Activated CD4-positive, alpha-beta T cell treated with anti-CD3 and anti-CD28 coated beads for 36 hours (primary cell): ENCODE results near the gene CSNK2A2. TPM values are rescaled to one million over a fixed set of nuclear protein-coding genes. Genes with fewer than 3 reads are reported as not detected.

ENCODE experiments used
- ATAC-seq: fragments of 200-7000 bp; cut with Tn5 transposase; one replicate; pipeline ENCODE4 v1.10.0; 2021; ENCODE audit warnings: mild to moderate bottlenecking, moderate library complexity
- CTCF ChIA-PET: fragments of 350-600 bp; sonication (Branson Sonifier 250); formaldehyde crosslinking; loops from one replicate; lab custom pipeline; 2021; ENCODE audit warnings: antibody characterized with exemption; lab: Charles Lee
- POLR2A ChIA-PET: fragments of 350-600 bp; sonication (Branson Sonifier 250); formaldehyde crosslinking; loops from one replicate; lab custom pipeline; 2021; ENCODE audit warnings: antibody characterized with exemption, inconsistent platforms; lab: Charles Lee
- DNase-seq: peaks from one replicate; pipeline ENCODE4 v3.0.0-alpha.2; 2020
- H3K27ac Mint-ChIP-seq: one replicate; pipeline ENCODE4 v1.8.0; 2021; ENCODE audit warnings: mixed read lengths
- H3K27me3 Mint-ChIP-seq: one replicate; pipeline ENCODE4 v1.8.0; 2021; ENCODE audit warnings: mixed read lengths
- H3K36me3 Mint-ChIP-seq: one replicate; pipeline ENCODE4 v1.8.0; 2021; ENCODE audit warnings: low read depth, mixed read lengths
- H3K4me1 Mint-ChIP-seq: one replicate; pipeline ENCODE4 v1.8.0; 2021; ENCODE audit warnings: mixed read lengths
- H3K4me3 Mint-ChIP-seq: one replicate; pipeline ENCODE4 v1.8.0; 2021; ENCODE audit warnings: mild to moderate bottlenecking, moderate library complexity, mixed read lengths
- H3K9me3 Mint-ChIP-seq: one replicate; pipeline ENCODE4 v1.8.0; 2021; ENCODE audit warnings: low read depth, mixed read lengths
- intact Hi-C, 2 experiments: fragments of 100-400 bp; cut with DNase I in 1 of 2; cut with micrococcal nuclease in 1 of 2; formaldehyde crosslinking; loops; one replicate each; pipeline versions ENCODE4 v1.14.2 to v1.15.1; 2022 to 2024; cut with DNase I, micrococcal nuclease
- total RNA-seq, 2 experiments: library from RNA; stranded (reverse); gene quantifications; one replicate each; pipeline ENCODE4 v1.2.3, GENCODE V29; 2021

CSNK2A2 gene
- total RNA-seq, 2 experiments from 2014 or later, result 85.9 to 92.2 TPM

GRCh38 chr16:58125041-58125440 lies 72.9 kb downstream of the CSNK2A2 start:
- ChIA-PET POLR2A (interaction anchor here (0.6 kb wide), 1 partner anchor 52 kb away, joined by 3 read pairs; no protein-coding TSS in a partner anchor), CTCF (interaction anchor here (1.4 to 2.7 kb wide), 2 partner anchors 9 to 71 kb away, joined by 3 to 16 read pairs; no protein-coding TSS in a partner anchor)
- H3K4me3 Mint-ChIP-seq, result no peak overlapping the region
- H3K36me3 Mint-ChIP-seq, result no peaks in the 10 kb centered on the region
- DNase-seq (no peak), ATAC-seq (no peak)
- H3K4me1 Mint-ChIP-seq, result peaks cover 69% of the 10 kb centered on the region
- no peak overlapping the region for H3K27ac Mint-ChIP-seq
- no peaks in the 10 kb centered on the region for H3K9me3 Mint-ChIP-seq
- H3K27me3 Mint-ChIP-seq, result no peaks in the 10 kb centered on the region
- intact Hi-C loops, result loop anchor here (5.0 kb wide), 4 partner anchors 228 to 1193 kb away; partner anchors contain the start of genes CIAPIN1 (in 1 of the 2), COQ9 (in 1 of the 2) and HERPUD1 (in 1 of the 2)

GRCh38 chr16:58124601-58124915 lies 73.3 kb downstream of the CSNK2A2 start:
- DNase-seq, result no peak
- H3K4me1 Mint-ChIP-seq, result peaks cover 70% of the 10 kb centered on the region
- POLR2A ChIA-PET, result no interaction called here
- H3K27ac Mint-ChIP-seq, result no peak overlapping the region
- no peak for ATAC-seq
- no peaks in the 10 kb centered on the region for H3K27me3 Mint-ChIP-seq
- no peak overlapping the region for H3K4me3 Mint-ChIP-seq
- H3K36me3 Mint-ChIP-seq, result no peaks in the 10 kb centered on the region
- H3K9me3 Mint-ChIP-seq, result no peaks in the 10 kb centered on the region
- CTCF ChIA-PET, result interaction anchor here (2.7 kb wide), 1 partner anchor 8 kb away, joined by 16 read pairs; no protein-coding TSS in a partner anchor
- intact Hi-C loops, result no loop called here

GRCh38 chr16:58123896-58124600 lies 73.9 kb downstream of the CSNK2A2 start:
- CTCF ChIA-PET, result interaction anchor here (0.8 to 2.7 kb wide), 2 partner anchors 8 to 26 kb away, joined by 9 to 16 read pairs; no protein-coding TSS in a partner anchor
- H3K27ac Mint-ChIP-seq, result peak overlapping the region; percentile 34

GRCh38 chr16:58121132-58121531 lies 76.8 kb downstream of the CSNK2A2 start:
- POLR2A ChIA-PET, result no interaction called here
- Mint-ChIP-seq H3K27ac (no peak overlapping the region), H3K36me3 (peaks cover 6% of the 10 kb centered on the region), H3K9me3 (no peaks in the 10 kb centered on the region), H3K4me1 (peaks cover 52% of the 10 kb centered on the region), H3K27me3 (no peaks in the 10 kb centered on the region), H3K4me3 (no peak overlapping the region)
- no peak for DNase-seq
- intact Hi-C loops, result no loop called here
- no peak for ATAC-seq
- CTCF ChIA-PET, result interaction anchor here (0.7 to 3.5 kb wide), 9 partner anchors 14 to 365 kb away, joined by 3 to 13 read pairs (median 5); no protein-coding TSS in a partner anchor

More at GRCh38 chr16:58123896-58124600, 73.9 kb downstream of the CSNK2A2 start:
- Mint-ChIP-seq H3K9me3 (no peaks in the 10 kb centered on the region), H3K36me3 (no peaks in the 10 kb centered on the region), H3K4me1 (peaks cover 67% of the 10 kb centered on the region), H3K27me3 (no peaks in the 10 kb centered on the region), H3K4me3 (no peak overlapping the region)
- no peak for ATAC-seq
- DNase-seq, result no peak
- intact Hi-C loops, result no loop called here
- POLR2A ChIA-PET, result no interaction called here

GRCh38 chr16:58120234-58120633 lies 77.7 kb downstream of the CSNK2A2 start:
- no peaks in the 10 kb centered on the region for H3K9me3 Mint-ChIP-seq
- peaks cover 44% of the 10 kb centered on the region for H3K4me1 Mint-ChIP-seq
- no peak overlapping the region for H3K4me3 Mint-ChIP-seq
- peaks cover 14% of the 10 kb centered on the region for H3K36me3 Mint-ChIP-seq
- DNase-seq (no peak), ATAC-seq (no peak)
- no peaks in the 10 kb centered on the region for H3K27me3 Mint-ChIP-seq
- POLR2A ChIA-PET, result no interaction called here
- CTCF ChIA-PET, result interaction anchor here (0.7 to 3.5 kb wide), 5 partner anchors 9 to 361 kb away, joined by 3 to 13 read pairs (median 3); partner anchors contain the start of gene CFAP20
- H3K27ac Mint-ChIP-seq, result no peak overlapping the region
- intact Hi-C loops, result no loop called here

- no peak overlapping the region for H3K4me3 Mint-ChIP-seq
- intact Hi-C loops, result no loop called here
- H3K27me3 Mint-ChIP-seq, result no peaks in the 10 kb centered on the region
- DNase-seq (no peak), ATAC-seq (no peak)
- H3K27ac Mint-ChIP-seq, result no peak overlapping the region
- peaks cover 40% of the 10 kb centered on the region for H3K4me1 Mint-ChIP-seq
- POLR2A ChIA-PET, result no interaction called here
- peaks cover 20% of the 10 kb centered on the region for H3K36me3 Mint-ChIP-seq
- CTCF ChIA-PET, result interaction anchor here (0.7 to 1.5 kb wide), 2 partner anchors 10 to 17 kb away, joined by 3 to 4 read pairs; partner anchors contain the start of gene CFAP20
- no peaks in the 10 kb centered on the region for H3K9me3 Mint-ChIP-seq
Measured at GRCh38 chr16:58119509-58119845, 78.4 kb downstream of the CSNK2A2 start.

- no peaks in the 10 kb centered on the region for H3K9me3 Mint-ChIP-seq
- peaks cover 26% of the 10 kb centered on the region for H3K36me3 Mint-ChIP-seq
- H3K27me3 Mint-ChIP-seq, result no peaks in the 10 kb centered on the region
- peak overlapping the region; percentile 1 for H3K27ac Mint-ChIP-seq
- ChIA-PET POLR2A (no interaction called here), CTCF (interaction anchor here (0.6 to 1.5 kb wide), 5 partner anchors 10 to 22 kb away, joined by 3 to 5 read pairs (median 3); partner anchors contain the start of gene CFAP20)
- H3K4me1 Mint-ChIP-seq, result peaks cover 35% of the 10 kb centered on the region
- no peak for DNase-seq
- ATAC-seq, result no peak
- no peak overlapping the region for H3K4me3 Mint-ChIP-seq
- intact Hi-C loops, result no loop called here
Measured at GRCh38 chr16:58118801-58119508, 79.0 kb downstream of the CSNK2A2 start.

- no peak for ATAC-seq
- POLR2A ChIA-PET, result no interaction called here
Measured at GRCh38 chr16:58116529-58116928, 81.4 kb downstream of the CSNK2A2 start.

GRCh38 chr16:58116081-58116480 lies 81.8 kb downstream of the CSNK2A2 start:
- H3K27me3 Mint-ChIP-seq, result no peaks in the 10 kb centered on the region
- H3K36me3 Mint-ChIP-seq, result peaks cover 42% of the 10 kb centered on the region
- no peak overlapping the region for H3K4me3 Mint-ChIP-seq
- no peak overlapping the region for H3K27ac Mint-ChIP-seq
- no peaks in the 10 kb centered on the region for H3K9me3 Mint-ChIP-seq
- no peak for ATAC-seq
- ChIA-PET POLR2A (no interaction called here), CTCF (interaction anchor here (0.6 to 3.4 kb wide), 2 partner anchors 10 to 177 kb away, joined by 3 to 16 read pairs; no protein-coding TSS in a partner anchor)
- H3K4me1 Mint-ChIP-seq, result peaks cover 18% of the 10 kb centered on the region
- intact Hi-C loops, result no loop called here
- no peak for DNase-seq

More at GRCh38 chr16:58116529-58116928, 81.4 kb downstream of the CSNK2A2 start:
- no peak for DNase-seq
- Mint-ChIP-seq H3K36me3 (peaks cover 42% of the 10 kb centered on the region), H3K4me1 (peaks cover 20% of the 10 kb centered on the region), H3K27ac (no peak overlapping the region), H3K9me3 (no peaks in the 10 kb centered on the region), H3K4me3 (no peak overlapping the region), H3K27me3 (no peaks in the 10 kb centered on the region)
- intact Hi-C loops, result no loop called here
- CTCF ChIA-PET, result interaction anchor here (0.6 to 3.4 kb wide), 2 partner anchors 9 to 177 kb away, joined by 3 to 16 read pairs; no protein-coding TSS in a partner anchor

GRCh38 chr16:58114827-58115825 lies 82.8 kb downstream of the CSNK2A2 start:
- ATAC-seq (no peak), DNase-seq (no peak)
- peaks cover 42% of the 10 kb centered on the region for H3K36me3 Mint-ChIP-seq
- H3K27ac Mint-ChIP-seq, result no peak overlapping the region
- no peaks in the 10 kb centered on the region for H3K27me3 Mint-ChIP-seq
- H3K4me1 Mint-ChIP-seq, result peaks cover 8% of the 10 kb centered on the region
- intact Hi-C loops, result no loop called here
- POLR2A ChIA-PET, result no interaction called here
- CTCF ChIA-PET, result interaction anchor here (0.6 to 3.4 kb wide), 3 partner anchors 11 to 70 kb away, joined by 3 to 16 read pairs (median 4); no protein-coding TSS in a partner anchor
- no peaks in the 10 kb centered on the region for H3K9me3 Mint-ChIP-seq
- no peak overlapping the region for H3K4me3 Mint-ChIP-seq
